ENCODE data around the gene TEX19.
"Not testable (repeated sequence)": the region's sequence is repeated elsewhere in the genome, so short reads cannot be mapped to it uniquely, and the experiment has no call there.

Gene TEX19

GRCh38 chr17:82408938-82409318, 49.9 kb downstream of the TEX19 start:
- no peak for DNase-seq (ENCODE audit: low read depth, low spot score)

- no peak for DNase-seq (ENCODE audit: low read depth, low spot score)
Observed at GRCh38 chr17:82410014-82410716, 51.1 kb downstream of the TEX19 start.

GRCh38 chr17:82411396-82412053, 52.5 kb downstream of the TEX19 start:
- no peak for DNase-seq (ENCODE audit: low read depth, low spot score)

- DNase-seq (ENCODE audit: low read depth, low spot score) = not testable (repeated sequence)
Observed at GRCh38 chr17:82412081-82412480, 53.0 kb downstream of the TEX19 start.

- no peak for DNase-seq (ENCODE audit: low read depth, low spot score)
Observed at GRCh38 chr17:82412535-82413520, 53.8 kb downstream of the TEX19 start.
